ENCODE results near the gene ZNF385D.

Gene ZNF385D

DNA sequence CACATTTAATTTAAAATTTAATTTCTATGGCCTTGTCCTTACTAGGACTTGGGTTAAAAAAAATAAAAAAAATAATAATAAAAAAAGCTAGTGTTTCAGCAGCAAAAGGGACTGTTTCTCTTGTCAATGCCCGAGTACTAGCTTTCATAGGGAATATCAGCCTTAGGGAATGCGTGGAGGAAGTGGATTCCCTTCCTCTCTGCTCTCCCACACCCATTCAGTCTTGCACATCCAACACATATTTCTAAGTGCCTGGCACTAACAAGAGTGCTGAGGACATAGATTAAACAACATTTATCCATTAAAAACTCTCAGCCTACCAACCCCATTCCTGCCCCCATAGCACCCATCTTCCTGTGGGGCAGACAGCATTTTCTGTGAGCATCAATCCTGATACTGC lies 6.2 kb downstream of the ZNF385D start:
- ChIA-PET POLR2A (no interaction called here), CTCF (no interaction called here)
- no peak for DNase-seq (ENCODE audit: extremely low spot score)
- TF ChIP-seq NFRKB (IDR thresholded peaks at IDR 0.05) (no peak), ELF4 (IDR thresholded peaks at IDR 0.05) (no peak), SP1 (IDR thresholded peaks at IDR 0.05) (no peak), SUZ12 (IDR thresholded peaks at IDR 0.05) (no peak), L3MBTL2 (conservative IDR thresholded peaks at IDR 0.05) (no peak), ARNT (IDR thresholded peaks at IDR 0.05) (no peak), LEF1 (IDR thresholded peaks at IDR 0.05; ENCODE audit: borderline replicate concordance) (no peak), FOXK2 (IDR thresholded peaks at IDR 0.05) (no peak), BHLHE40 (IDR thresholded peaks at IDR 0.05; ENCODE audit: borderline replicate concordance) (no peak), HDGF (IDR thresholded peaks at IDR 0.05; ENCODE audit: borderline replicate concordance) (no peak)
- TF ChIP-seq, protein P1, sequence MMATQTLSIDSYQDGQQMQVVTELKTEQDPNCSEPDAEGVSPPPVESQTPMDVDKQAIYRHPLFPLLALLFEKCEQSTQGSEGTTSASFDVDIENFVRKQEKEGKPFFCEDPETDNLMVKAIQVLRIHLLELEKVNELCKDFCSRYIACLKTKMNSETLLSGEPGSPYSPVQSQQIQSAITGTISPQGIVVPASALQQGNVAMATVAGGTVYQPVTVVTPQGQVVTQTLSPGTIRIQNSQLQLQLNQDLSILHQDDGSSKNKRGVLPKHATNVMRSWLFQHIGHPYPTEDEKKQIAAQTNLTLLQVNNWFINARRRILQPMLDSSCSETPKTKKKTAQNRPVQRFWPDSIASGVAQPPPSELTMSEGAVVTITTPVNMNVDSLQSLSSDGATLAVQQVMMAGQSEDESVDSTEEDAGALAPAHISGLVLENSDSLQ (IDR thresholded peaks at IDR 0.05): no peak

DNA sequence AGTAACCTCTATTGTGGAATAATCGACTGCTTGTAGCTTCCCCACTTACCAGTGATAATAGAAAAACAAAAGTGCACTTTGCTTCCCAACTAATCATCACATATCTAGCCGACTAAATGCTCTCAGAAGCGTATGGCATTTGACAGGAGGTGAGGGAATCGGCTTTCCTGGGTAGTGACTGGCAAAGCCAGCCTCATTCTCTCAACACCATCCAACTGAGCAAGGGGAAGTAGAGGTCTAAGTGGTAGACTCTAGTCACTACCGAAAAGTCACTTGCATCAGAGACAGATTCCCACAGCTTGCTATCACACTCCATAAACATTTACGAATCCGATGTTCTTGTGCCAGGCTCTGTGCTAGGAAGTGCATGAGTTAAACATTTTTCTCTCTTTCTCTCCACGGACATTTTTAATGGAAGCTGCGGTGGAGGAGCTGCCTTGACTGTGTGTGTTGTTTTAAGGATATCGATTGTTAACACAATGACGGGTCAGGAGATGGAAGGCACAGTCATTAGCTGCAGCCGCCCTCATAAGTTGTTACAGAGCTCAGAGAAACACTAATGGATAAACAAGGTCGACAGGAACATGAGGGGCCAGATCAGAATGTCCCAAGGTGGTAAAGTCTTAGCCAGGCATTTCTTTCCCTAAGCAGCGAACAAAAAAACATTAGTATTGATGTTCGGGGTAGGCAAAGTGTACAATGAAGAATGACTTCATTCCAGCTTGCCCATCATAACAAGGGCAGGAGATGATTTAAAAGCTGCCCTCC lies 11.9 kb downstream of the ZNF385D start:
- DNase-seq (ENCODE audit: extremely low spot score): no peak
- TF ChIP-seq BHLHE40 (IDR thresholded peaks at IDR 0.05; ENCODE audit: borderline replicate concordance) (no peak), FOXM1 (IDR thresholded peaks at IDR 0.05; ENCODE audit: borderline replicate concordance) (no peak), FOXA1 (IDR thresholded peaks at IDR 0.05) (no peak), HDGF (IDR thresholded peaks at IDR 0.05; ENCODE audit: borderline replicate concordance) (no peak), ARNT (IDR thresholded peaks at IDR 0.05) (no peak), SP1 (IDR thresholded peaks at IDR 0.05) (no peak)
- TF ChIP-seq, protein P1 (IDR thresholded peaks at IDR 0.05): no peak
- POLR2A ChIA-PET: no interaction called here
- CTCF ChIA-PET: no interaction called here

DNA sequence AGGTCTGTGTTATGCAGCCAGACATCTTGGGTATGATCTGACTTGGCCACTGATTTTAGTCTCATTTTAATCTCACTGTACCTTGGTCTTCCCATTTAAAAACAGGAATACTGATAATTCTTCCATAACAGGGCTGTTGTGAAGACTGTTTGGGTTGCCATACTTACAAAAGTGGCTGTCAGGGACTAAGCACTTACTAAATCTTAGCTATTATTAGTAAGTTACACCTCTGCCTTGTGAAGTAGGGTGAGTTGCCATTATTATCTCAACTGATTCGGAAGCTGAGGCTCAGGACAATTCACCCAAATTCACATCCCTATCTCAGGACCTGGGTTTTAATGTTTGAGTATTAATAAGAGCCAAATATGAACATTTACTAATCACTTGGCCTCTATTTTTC lies 12.7 kb downstream of the ZNF385D start:
- no peak for DNase-seq (ENCODE audit: extremely low spot score)
- CTCF ChIA-PET: no interaction called here
- POLR2A ChIA-PET: no interaction called here
- TF ChIP-seq L3MBTL2 (conservative IDR thresholded peaks at IDR 0.05) (no peak), SP1 (IDR thresholded peaks at IDR 0.05) (no peak), ARNT (IDR thresholded peaks at IDR 0.05) (no peak), ELF4 (IDR thresholded peaks at IDR 0.05) (no peak), FOXA1 (IDR thresholded peaks at IDR 0.05) (no peak), ZNF384 (IDR thresholded peaks at IDR 0.05) (no peak), HDGF (IDR thresholded peaks at IDR 0.05; ENCODE audit: borderline replicate concordance) (no peak), TARDBP (IDR thresholded peaks at IDR 0.05) (no peak), BHLHE40 (IDR thresholded peaks at IDR 0.05; ENCODE audit: borderline replicate concordance) (no peak), LEF1 (IDR thresholded peaks at IDR 0.05; ENCODE audit: borderline replicate concordance) (no peak), CTBP1 (IDR thresholded peaks at IDR 0.05; ENCODE audit: borderline replicate concordance) (no peak), SUZ12 (IDR thresholded peaks at IDR 0.05) (no peak), FOXK2 (IDR thresholded peaks at IDR 0.05) (no peak), NFRKB (IDR thresholded peaks at IDR 0.05) (no peak), FOXM1 (IDR thresholded peaks at IDR 0.05; ENCODE audit: borderline replicate concordance) (no peak)
- TF ChIP-seq, protein P1 (IDR thresholded peaks at IDR 0.05): no peak

DNA sequence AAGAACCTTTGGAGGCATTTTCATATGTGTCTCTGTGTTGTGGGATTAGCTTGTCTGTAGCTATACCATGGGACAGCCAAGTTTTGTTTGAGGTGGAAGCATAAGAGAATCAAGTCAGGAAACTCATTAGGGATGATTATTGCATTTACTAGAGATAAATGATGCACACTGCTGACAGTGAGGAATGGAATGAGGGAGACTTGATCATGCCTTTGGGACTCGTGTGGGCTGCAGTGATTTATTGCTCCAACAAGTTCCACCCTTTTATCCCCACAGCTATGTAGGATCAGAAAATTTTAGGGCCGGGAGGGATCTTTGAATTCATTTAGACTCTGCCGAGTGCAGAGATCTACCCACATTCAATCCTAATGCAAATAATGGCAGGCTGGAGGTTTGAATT lies 16.3 kb downstream of the ZNF385D start:
- TF ChIP-seq ZNF384 (IDR thresholded peaks at IDR 0.05) (no peak), L3MBTL2 (conservative IDR thresholded peaks at IDR 0.05) (no peak), ELF4 (IDR thresholded peaks at IDR 0.05) (no peak), HDGF (IDR thresholded peaks at IDR 0.05; ENCODE audit: borderline replicate concordance) (no peak)
- TF ChIP-seq, protein P1 (IDR thresholded peaks at IDR 0.05): no peak
- no peak for DNase-seq (ENCODE audit: extremely low spot score)
- ChIA-PET POLR2A (no interaction called here), CTCF (no interaction called here)

DNA sequence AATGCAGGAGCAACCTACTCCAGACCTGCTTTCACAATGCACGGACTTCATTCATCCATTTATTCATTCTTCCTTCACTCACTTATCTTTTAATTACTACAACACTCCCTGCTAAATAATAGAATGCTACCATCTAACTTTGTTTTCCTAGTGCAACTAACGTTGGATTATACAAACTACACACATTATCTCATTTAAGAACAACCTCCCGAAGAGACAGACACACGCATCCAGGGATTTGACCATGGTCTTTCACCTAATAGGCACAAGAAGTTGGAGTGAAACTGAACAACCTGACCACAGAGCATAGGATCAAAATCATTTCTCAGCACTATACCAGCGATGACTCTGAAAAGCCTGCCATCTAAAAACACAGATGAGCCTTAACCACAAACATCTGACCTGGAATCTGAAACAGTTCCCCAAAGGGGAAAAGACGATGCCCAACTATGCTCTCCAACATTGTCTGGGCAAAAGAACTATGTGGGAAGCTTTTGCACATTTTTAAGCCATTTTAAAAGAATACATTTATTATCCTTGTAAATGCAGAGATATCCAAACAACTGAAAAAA lies 21.0 kb downstream of the ZNF385D start:
- POLR2A ChIA-PET: no interaction called here
- no peak for TF ChIP-seq ARNT (IDR thresholded peaks at IDR 0.05)
- TF ChIP-seq FOXA1 (IDR thresholded peaks at IDR 0.05): no peak

DNA sequence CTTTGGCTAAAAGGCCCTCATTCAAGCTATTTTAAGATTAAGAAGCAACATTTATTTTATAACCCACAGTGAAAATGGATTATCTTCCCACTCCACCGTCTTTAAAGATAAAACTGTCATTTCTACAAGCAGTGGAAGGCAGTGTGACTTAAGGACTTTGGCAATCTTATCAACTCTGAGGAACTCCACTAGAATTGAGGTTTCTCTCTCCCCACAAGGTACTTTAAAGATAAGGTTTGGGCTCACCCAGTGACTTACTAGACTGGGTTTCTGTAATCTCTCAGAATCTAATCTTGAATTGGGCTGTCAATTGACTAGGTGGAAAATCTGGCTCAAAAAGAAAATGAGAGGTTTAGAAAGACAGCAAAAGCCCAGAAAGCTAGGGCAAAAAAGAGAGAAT lies 21.7 kb downstream of the ZNF385D start:
- ChIA-PET CTCF (no interaction called here), POLR2A (no interaction called here)
- DNase-seq (ENCODE audit: extremely low spot score): no peak
- TF ChIP-seq SP1 (IDR thresholded peaks at IDR 0.05) (no peak), TARDBP (IDR thresholded peaks at IDR 0.05) (no peak), SUZ12 (IDR thresholded peaks at IDR 0.05) (no peak), LEF1 (IDR thresholded peaks at IDR 0.05; ENCODE audit: borderline replicate concordance) (no peak), CTBP1 (IDR thresholded peaks at IDR 0.05; ENCODE audit: borderline replicate concordance) (no peak), FOXK2 (IDR thresholded peaks at IDR 0.05) (no peak)
- TF ChIP-seq, protein P1 (IDR thresholded peaks at IDR 0.05): no peak

More for the DNA sequence above, 21.0 kb downstream of the ZNF385D start:
- DNase-seq (ENCODE audit: extremely low spot score): no peak
- CTCF ChIA-PET: no interaction called here
